Stimulated activated CD8-positive, alpha-beta memory T cell treated with anti-CD3 and anti-CD28 coated beads, Interleukin-7, amount 100 ng/mL, for 24 hours (primary cell): ENCODE results near the gene SUPT7L.

Experiments used
- DNase-seq: peaks from one replicate; pipeline ENCODE4 v3.0.0-alpha.2; 2020; ENCODE audit warnings: low read depth

The SUPT7L gene, protein sequence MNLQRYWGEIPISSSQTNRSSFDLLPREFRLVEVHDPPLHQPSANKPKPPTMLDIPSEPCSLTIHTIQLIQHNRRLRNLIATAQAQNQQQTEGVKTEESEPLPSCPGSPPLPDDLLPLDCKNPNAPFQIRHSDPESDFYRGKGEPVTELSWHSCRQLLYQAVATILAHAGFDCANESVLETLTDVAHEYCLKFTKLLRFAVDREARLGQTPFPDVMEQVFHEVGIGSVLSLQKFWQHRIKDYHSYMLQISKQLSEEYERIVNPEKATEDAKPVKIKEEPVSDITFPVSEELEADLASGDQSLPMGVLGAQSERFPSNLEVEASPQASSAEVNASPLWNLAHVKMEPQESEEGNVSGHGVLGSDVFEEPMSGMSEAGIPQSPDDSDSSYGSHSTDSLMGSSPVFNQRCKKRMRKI

DNA sequence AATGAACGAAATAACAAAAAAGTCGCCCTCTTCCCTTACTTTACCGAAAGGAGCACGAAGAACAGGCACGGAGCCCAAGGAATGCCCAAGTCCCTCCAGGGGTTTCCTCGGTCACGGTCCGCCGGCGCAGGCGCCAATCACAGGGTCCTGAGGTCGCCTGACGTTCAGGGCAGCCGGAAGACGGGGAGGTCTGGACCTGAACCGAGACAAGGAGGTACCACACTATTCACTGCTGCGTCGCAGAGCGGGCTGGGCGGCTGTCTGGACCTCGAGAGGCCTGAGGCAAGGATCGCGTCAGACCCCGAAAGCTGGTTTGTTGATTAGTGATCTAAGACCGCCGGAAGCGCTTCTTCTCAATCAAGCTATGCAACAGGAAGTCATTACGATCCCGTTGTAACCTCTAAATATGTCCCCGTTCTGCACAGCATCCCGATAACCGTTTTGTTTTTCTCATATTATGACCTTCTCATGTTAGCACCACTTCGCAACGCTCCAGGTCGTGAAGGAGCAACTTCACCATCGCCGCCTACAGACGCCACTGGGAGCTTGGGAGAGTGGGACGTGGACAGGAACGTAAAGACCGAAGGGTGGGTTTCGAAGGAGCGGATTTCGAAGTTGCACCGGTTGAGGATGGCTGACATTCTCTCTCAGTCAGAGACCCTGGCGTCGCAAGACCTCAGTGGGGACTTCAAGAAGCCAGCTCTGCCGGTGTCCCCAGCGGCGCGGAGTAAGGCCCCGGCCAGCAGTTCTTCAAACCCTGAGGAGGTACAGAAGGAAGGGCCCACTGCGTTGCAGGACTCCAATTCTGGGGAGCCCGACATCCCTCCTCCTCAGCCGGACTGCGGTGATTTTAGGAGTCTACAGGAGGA lies at the start of gene SUPT7L, which contains the start of gene SLC4A1AP:
Gene SUPT7L, minus strand, starts transcription at position 330 of the 869 bp plus-strand sequence. CDS start 1,422 bp downstream, outside the sequence.
Gene SLC4A1AP, plus strand, starts transcription at position 605 of the 869 bp plus-strand sequence. Its CDS starts 26 bp downstream, at position 631.
- DNase-seq = peak; percentile 52

DNA sequence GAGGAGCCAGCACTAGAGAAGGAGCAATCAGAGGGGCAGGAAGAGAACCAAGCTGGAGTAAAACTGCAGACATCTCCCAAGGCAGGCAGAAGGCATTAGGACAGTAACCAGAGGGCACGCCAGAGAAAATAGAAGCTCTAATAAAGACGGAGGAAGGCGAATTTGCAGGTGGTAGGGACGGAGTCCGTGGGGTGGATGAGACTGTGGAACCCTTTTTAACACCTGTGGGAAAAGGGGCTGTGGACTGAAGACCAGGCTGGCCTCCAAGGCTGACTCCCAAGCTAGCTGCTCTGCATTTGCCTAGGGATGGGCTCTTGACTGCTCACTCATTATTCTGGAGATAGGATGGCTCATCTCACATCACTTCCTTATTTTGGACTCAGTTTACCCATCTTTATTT lies 49.8 kb upstream of the SUPT7L start:
- no peak for DNase-seq

DNA sequence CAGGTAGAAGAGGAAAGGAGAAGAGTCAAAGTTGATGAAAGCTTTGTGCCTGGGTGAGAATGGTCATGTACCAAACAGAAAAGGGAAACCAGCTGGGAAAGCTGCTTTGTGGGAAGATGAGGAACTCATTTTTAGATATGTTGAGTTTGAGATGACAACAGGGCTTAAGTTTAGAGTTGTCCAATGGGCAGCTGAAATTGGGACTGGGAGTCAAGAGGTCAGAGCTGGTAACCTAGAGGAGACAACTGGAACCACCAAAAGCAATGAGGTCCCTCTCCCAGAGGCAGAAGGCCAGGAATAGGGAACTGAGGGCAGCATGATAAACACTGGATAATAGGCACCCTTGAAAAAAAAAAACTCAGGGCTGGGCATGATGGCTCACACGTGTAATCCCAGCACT lies 49.1 kb upstream of the SUPT7L start:
- no peak for DNase-seq

DNA sequence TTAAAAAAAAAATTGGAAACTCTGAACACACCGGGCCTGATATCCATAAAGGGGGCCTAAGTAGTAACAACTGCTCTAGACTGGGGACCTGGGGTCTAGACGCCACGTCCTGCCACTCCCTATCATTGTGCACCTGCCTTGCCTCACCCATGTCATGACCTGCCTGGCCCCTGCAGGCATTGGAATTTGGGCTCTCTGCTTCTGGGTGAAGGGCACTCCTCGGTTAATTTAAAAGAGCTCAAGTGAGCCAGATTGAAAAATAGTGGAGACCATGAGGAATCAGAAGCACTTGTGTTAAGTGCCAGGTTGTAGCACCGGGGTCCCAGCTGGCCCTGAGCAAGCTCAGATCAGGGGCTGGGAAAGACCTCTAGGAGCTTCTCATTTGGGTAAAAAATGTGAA lies 48.4 kb upstream of the SUPT7L start:
- no peak for DNase-seq

GRCh38 chr2:27710640-27711430 lies 47.4 kb upstream of the SUPT7L start:
- DNase-seq = no peak

GRCh38 chr2:27709960-27710575 lies 46.7 kb upstream of the SUPT7L start:
- DNase-seq = no peak

- DNase-seq = no peak
These were observed 45.9 kb upstream of the SUPT7L start for GRCh38 chr2:27709326-27709725.

GRCh38 chr2:27708666-27709065 lies 45.3 kb upstream of the SUPT7L start:
- no peak for DNase-seq

- DNase-seq = no peak
These were observed 44.8 kb upstream of the SUPT7L start for GRCh38 chr2:27708257-27708654.

GRCh38 chr2:27707462-27708256 lies 44.2 kb upstream of the SUPT7L start:
- no peak for DNase-seq

- no peak for DNase-seq
These were observed 42.6 kb upstream of the SUPT7L start for GRCh38 chr2:27705851-27706622.

DNA sequence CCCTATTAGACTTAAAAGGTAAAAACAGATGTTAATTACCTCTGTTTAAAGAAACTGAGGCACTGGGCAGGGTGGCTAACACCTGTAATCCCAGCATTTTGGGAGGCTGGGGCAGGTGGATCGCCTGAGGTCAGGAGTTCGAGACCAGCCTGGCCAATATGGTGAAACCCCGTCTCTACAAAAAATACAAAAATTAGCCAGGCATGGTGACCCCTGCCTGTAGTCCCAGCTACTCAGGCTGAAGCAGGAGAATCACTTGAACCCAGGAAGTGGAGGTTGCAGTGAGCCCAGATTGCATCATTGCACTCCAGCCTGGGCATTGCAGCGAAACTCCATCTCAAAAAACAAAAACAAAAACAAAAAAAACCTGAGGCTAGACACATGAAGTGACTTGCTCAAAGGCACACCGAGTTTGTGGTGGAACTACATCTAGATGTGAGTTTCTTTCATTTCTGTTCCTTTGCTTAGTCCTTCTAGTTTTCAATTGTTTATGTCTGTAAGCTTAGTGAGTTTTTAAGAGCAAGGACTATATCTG lies 41.0 kb upstream of the SUPT7L start:
- DNase-seq = no peak

DNA sequence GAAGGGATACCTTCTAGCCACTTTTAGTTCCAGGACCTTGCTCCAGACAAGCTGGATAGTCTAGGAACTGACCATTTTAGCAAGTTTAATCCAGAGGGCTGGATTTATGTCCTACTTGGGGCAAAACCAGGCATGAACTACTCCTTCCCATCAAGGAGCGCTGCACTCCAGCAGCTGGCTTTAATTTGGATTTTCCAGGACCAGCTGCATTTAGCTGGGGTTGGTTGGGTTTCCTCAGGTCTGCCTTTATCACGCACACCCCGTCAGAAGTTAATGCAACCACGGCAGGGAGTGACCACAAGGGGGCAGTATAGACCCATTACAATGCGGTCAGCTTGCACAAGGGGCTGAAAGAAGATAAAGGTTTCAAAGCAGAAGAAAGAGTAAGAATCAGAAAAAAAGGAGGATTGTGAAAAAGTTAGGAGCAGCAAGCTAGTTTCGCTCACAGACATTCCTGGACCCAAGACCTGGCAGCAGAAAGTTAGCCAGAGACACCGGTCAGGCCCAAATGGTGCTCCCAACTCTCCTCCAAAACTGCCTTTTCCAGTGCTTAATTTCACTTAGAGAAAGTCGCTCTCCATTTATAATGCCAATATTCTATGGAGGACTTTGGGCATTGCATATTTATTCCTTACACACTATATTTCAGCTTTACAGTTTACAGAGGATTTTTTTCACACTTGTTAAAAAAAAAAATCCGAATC lies 40.4 kb upstream of the SUPT7L start:
- peak; percentile 77 for DNase-seq

DNA sequence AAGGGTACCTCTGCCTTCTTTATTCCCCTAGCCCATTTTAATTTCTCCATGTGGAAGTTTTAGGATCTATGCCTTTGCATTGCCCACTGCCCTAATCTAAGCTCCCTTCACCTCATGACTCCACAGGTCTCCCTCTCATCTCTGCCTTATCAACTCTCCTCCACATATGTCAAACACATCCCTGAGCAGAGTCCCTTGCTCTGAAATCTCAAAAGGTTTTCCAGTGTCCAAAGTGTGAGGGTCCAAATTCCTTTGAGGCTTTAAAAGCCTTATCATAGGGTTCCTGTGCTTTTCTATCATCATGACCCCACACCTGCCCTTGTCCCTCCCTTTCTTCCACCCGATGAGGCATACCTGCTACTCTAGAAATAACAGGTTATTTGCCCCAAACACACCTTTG lies 38.9 kb upstream of the SUPT7L start:
- DNase-seq = no peak

- DNase-seq = no peak
These were observed 38.3 kb upstream of the SUPT7L start for GRCh38 chr2:27701676-27702075.

DNA sequence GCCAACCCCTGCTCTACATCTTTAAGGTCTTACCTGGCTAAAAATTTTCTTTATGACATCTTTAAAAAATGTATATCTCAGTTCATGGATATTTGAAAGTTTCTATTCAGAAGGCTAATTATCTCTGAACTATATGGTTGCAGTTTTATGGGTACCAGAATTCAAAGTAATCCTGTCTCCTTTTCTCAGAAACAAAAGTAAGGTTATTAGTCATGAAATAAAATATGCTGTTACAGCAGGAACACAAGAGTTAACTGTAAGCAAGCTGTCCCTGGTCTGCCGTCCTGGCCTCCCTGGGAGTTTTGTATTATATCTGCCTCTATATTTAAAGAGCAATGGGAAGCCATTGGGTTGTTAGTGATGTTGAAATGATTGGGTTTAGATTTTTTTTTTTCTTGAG lies 34.2 kb upstream of the SUPT7L start:
- no peak for DNase-seq

DNA sequence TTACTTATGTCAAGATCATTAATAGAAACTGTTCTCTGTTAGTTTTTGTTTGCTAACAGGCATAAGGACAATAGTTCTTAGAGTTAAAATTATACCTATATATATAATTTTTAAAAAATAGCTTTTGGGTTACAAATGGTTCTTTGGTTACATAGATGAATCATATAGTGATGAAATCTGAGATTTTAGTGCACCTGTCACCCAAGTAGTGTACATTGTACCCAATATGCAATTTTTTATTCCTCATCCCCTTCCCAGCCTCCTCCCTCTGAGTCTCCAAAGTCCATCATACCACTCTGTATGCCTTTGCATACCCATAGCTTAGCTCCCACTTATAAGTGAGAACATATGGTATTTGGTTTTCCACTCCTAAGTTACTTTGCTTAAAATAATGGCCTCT lies 26.6 kb upstream of the SUPT7L start:
- no peak for DNase-seq

DNA sequence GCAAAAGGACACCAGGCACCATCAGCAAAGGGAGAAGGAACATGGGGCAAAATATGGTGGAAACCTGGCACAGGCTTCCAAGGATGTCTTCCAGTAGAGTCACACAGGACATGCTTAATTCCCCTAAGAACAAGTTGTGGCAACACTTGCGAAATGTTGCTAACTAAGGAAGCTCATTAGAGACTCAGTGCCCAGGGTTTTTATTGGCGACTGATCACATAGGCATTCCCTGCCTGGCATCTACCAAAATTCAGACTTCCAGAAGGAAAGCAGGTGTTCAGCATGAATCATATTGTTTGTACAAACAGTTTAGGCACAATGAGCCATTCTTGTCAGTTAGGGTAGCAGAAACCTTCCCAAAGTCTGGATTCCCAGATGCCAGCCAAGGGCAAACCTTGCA lies 26.0 kb upstream of the SUPT7L start:
- no peak for DNase-seq

GRCh38 chr2:27687232-27687631 lies 23.8 kb upstream of the SUPT7L start:
- no peak for DNase-seq
